HG02798 (cell line): Measurements from ENCODE around the gene AATK.

Source experiments
- ATAC-seq: cut with Tn5 transposase; IDR thresholded peaks from one replicate; pipeline ENCODE4 v1.9.1; 2021; ENCODE audit warnings: mild to moderate bottlenecking; ENCODE audit not compliant: unreplicated experiment, poor library complexity

AATK gene

DNA sequence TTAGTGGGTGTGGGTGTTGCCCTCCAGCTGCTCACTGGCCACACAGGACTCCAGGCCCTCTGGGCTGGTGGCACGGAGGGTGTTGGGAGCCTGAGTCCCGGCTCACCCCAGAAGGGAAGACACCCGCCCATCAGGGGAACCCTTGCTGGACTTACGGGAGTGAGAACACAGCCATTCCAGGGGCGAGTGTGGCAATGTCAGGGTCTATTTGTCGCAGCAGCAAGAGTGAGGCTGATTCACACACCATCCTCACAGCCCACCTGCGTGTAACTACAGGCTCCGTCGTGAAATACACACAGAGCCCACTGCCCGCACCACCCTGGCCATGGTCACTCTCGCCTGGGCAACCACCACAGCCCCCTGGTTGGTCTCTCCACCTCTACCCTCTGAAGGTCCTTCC, 17.8 kb upstream of the AATK start:
- ATAC-seq: no peak

- no peak for ATAC-seq
These were observed 17.3 kb upstream of the AATK start for GRCh38 chr17:81183316-81183715.

GRCh38 chr17:81182596-81182995, 16.6 kb upstream of the AATK start:
- no peak for ATAC-seq

GRCh38 chr17:81181811-81182185, 15.8 kb upstream of the AATK start:
- no peak for ATAC-seq

DNA sequence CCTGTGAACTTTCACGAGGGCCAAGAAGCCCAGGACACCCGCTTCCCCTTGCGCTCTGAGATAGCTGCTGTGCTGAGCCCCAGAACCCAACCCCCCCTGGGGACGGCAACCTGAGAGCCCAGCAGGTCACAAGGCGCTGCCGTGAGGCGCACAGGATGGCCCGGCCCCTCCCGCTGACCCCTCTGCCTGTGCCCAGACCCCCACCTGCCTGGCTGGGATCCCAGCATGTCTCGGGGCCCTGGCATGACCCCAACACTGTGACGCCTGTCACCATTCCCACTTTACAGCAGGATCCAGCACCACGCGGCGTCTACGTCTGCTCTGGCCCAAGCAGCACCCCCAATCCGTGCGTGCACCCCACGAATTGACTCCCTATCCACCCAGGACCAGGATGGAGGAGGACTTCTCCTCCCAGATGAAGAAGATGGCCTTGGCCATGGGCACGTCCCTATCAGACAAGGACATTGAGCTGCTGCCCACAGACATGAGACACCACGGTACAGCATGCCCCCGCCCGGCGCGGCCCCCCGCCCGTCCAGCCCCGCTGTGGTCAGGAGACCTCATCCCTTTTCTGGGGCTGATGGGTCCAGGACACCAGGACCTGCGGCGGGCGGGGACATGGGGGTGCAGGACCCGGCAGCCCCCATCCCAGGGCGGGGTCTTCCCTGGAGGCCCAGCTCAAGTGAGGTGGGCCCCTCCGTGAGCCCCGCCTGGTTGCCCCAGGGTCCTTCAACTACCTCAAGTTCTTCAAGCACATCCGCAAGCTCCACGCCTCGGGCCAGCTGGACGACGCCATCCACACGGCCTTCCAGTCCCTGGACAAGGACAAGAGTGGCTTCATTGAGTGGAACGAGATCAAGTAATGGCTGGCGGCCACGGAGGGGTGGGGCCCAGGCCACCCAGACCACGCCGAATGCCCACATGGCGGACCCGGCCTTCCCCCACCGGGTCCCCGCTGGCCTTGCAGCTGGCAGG, 15.1 kb upstream of the AATK start:
- no peak for ATAC-seq

- ATAC-seq: no peak
These were observed 13.8 kb upstream of the AATK start for GRCh38 chr17:81179861-81180260.

GRCh38 chr17:81179220-81179619, 13.2 kb upstream of the AATK start:
- no peak for ATAC-seq

- no peak for ATAC-seq
These were observed 12.4 kb upstream of the AATK start for GRCh38 chr17:81178136-81179091.

- no peak for ATAC-seq
These were observed 10.6 kb upstream of the AATK start for GRCh38 chr17:81176666-81177065.

DNA sequence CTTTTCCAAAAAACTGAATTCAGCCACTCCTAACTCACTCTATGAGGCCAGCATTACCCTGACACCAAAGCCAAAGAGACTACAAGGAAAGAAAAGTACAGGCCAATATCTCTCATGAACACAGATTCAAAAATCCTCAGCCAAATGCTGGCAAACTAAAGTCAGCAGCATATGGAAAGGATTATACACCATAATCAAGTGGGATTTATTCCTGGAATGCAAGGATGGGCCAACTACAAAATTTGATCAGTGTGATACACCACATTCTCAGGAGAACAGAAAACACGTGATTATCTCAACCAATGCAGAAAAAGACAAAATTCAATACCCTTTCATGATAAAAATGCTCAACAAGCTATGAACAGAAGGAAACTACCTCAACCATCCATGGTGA, 7.7 kb upstream of the AATK start:
- no peak for ATAC-seq

GRCh38 chr17:81173052-81173761, 7.2 kb upstream of the AATK start:
- no peak for ATAC-seq

DNA sequence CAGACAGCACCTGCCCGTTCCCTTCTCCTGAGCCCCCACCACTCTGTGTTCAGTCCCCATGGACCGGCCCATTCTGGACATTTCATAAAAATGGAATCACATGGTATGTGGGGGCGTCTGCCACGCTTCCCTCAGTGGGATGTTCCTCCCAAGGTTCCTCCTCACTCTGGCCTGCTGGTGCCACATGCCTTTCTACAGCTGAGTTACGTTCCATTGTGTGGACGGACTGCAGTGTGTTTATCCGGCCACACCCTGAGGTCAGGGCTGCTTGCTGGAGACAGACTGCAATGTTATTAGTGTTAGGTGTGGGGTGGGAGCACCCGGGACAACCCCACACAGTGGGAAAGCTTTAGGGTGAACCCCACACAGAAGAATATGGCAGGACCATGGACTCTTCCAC, 5.9 kb upstream of the AATK start:
- ATAC-seq: no peak

GRCh38 chr17:81170727-81171494, 4.9 kb upstream of the AATK start:
- no peak for ATAC-seq

DNA sequence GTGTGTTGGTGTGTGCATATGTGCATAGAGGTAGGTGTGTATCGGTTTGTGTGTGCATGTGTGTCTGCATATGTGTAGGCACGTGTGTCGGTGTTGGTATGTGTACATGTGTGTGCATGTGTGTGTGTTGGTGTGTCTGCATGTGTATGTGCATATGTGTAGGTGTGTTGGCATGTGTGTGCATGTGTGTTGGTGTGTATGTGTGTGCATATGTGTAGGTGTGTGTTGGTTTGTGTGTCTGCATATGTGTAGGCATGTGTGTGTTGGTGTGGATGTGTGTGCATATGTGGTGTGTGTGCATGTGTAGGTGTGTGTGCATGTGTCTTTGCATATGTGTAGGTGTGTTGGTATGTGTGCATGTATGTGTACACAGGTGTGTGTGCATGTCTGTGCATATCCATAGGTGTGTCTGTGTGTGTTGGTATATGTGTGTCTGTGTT, 3.9 kb upstream of the AATK start:
- ATAC-seq: no peak

GRCh38 chr17:81167638-81168037, 1.6 kb upstream of the AATK start:
- no peak for ATAC-seq

DNA sequence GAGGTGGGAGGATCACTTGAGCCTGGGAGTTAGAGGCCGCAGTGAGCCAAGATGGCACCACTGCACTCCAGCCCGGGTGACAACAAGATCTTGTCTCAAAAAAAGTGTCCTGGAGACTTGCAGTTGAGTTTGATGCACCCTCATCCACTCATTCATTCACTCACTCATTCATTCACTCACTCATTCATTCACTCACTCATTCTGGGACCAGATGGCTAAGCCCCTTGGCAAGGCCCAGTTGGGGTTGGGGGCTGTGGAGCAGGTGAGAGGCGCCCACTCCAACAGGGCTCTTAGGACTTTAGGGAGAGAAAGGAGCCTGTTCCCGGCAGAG, 1.1 kb upstream of the AATK start:
- no peak for ATAC-seq

GRCh38 chr17:81165246-81166032, 582 bp downstream of the AATK start, which contains the start of gene PVALEF:
Gene PVALEF, plus strand, starts transcription at chr17:81165507. Its CDS starts 15,720 bp downstream, at chr17:81181227.
- no peak for ATAC-seq

GRCh38 chr17:81164371-81165245, 1.4 kb downstream of the AATK start:
- no peak for ATAC-seq
